Skeletal muscle satellite cell (primary cell): ENCODE results near the gene NAIF1.
"Not testable (repeated sequence)": the region's sequence is repeated elsewhere in the genome, so short reads cannot be mapped to it uniquely, and the experiment has no call there.

Experiments
- H3K27me3 ChIP-seq: 2 replicates; pipeline ENCODE4 v1.7.0; 2013; ENCODE audit warnings: low read length; ENCODE audit not compliant: control insufficient read depth, insufficient read depth
- H3K36me3 ChIP-seq: 2 replicates; pipeline ENCODE4 v1.7.0; 2013; ENCODE audit warnings: mild to moderate bottlenecking, control low read depth, low read length; ENCODE audit not compliant: insufficient read depth
- H3K4me1 ChIP-seq: 2 replicates; pipeline ENCODE4 v1.7.0; 2013; ENCODE audit warnings: low read length; ENCODE audit not compliant: control insufficient read depth, insufficient read depth
- H3K4me2 ChIP-seq: 2 replicates; pipeline ENCODE4 v1.7.0; 2013; ENCODE audit warnings: mild to moderate bottlenecking, low read length
- H3K4me3 ChIP-seq: 2 replicates; pipeline ENCODE4 v1.7.0; 2013; ENCODE audit warnings: low read length
- H3K9ac ChIP-seq: 2 replicates; pipeline ENCODE4 v1.7.0; 2013; ENCODE audit warnings: mild to moderate bottlenecking, low read depth, low read length, moderate library complexity
- H3K9me3 ChIP-seq: replicated peaks from 2 replicates; pipeline ENCODE4 v1.7.0; 2013; ENCODE audit warnings: mild to moderate bottlenecking, control low read depth, low read length

Gene NAIF1

GRCh38 chr9:128049843-128050242, 17.3 kb downstream of the NAIF1 start:
- Histone ChIP-seq H3K9ac (no peak overlapping the region), H3K9me3 (no peaks in the 10 kb centered on the region), H3K27me3 (no peaks in the 10 kb centered on the region), H3K4me1 (peaks cover 4% of the 10 kb centered on the region), H3K36me3 (no peaks in the 10 kb centered on the region), H3K4me2 (no peak overlapping the region), H3K4me3 (no peak overlapping the region)

- Histone ChIP-seq H3K9me3 (no peaks in the 10 kb centered on the region), H3K4me3 (no peak overlapping the region), H3K4me2 (no peak overlapping the region), H3K9ac (no peak overlapping the region), H3K4me1 (peaks cover 4% of the 10 kb centered on the region), H3K36me3 (no peaks in the 10 kb centered on the region), H3K27me3 (no peaks in the 10 kb centered on the region)
Measured at GRCh38 chr9:128048663-128049062, 18.5 kb downstream of the NAIF1 start.

GRCh38 chr9:128047231-128047630, 19.9 kb downstream of the NAIF1 start:
- H3K4me1 ChIP-seq = peaks cover 4% of the 10 kb centered on the region
- no peaks in the 10 kb centered on the region for H3K36me3 ChIP-seq
- H3K4me3 ChIP-seq = no peak overlapping the region
- H3K9ac ChIP-seq = no peak overlapping the region
- H3K4me2 ChIP-seq = no peak overlapping the region
- H3K27me3 ChIP-seq = peaks cover 2% of the 10 kb centered on the region
- H3K9me3 ChIP-seq = no peaks in the 10 kb centered on the region

- Histone ChIP-seq H3K9me3 (no peaks in the 10 kb centered on the region), H3K36me3 (no peaks in the 10 kb centered on the region), H3K9ac (no peak overlapping the region), H3K4me2 (no peak overlapping the region), H3K27me3 (peaks cover 4% of the 10 kb centered on the region), H3K4me3 (no peak overlapping the region), H3K4me1 (peaks cover 4% of the 10 kb centered on the region)
Measured at GRCh38 chr9:128045831-128046230, 21.3 kb downstream of the NAIF1 start.

GRCh38 chr9:128045409-128045808, 21.7 kb downstream of the NAIF1 start:
- H3K4me2 ChIP-seq, H3K9ac ChIP-seq, H3K4me3 ChIP-seq, H3K27me3 ChIP-seq, H3K4me1 ChIP-seq, H3K9me3 ChIP-seq, H3K36me3 ChIP-seq: not testable (repeated sequence)

GRCh38 chr9:128043467-128043868, 23.7 kb downstream of the NAIF1 start:
- Histone ChIP-seq H3K4me1 (no peaks in the 10 kb centered on the region), H3K36me3 (no peaks in the 10 kb centered on the region), H3K9me3 (no peaks in the 10 kb centered on the region), H3K4me3 (no peak overlapping the region), H3K9ac (no peak overlapping the region), H3K4me2 (no peak overlapping the region), H3K27me3 (peaks cover 4% of the 10 kb centered on the region)

GRCh38 chr9:128042043-128042442, 25.1 kb downstream of the NAIF1 start:
- Histone ChIP-seq H3K36me3 (no peaks in the 10 kb centered on the region), H3K27me3 (peaks cover 4% of the 10 kb centered on the region), H3K9ac (no peak overlapping the region), H3K4me3 (no peak overlapping the region), H3K4me2 (no peak overlapping the region), H3K9me3 (no peaks in the 10 kb centered on the region), H3K4me1 (no peaks in the 10 kb centered on the region)

- not testable (repeated sequence) for H3K9me3 ChIP-seq, H3K4me2 ChIP-seq, H3K4me1 ChIP-seq, H3K9ac ChIP-seq, H3K27me3 ChIP-seq, H3K36me3 ChIP-seq, H3K4me3 ChIP-seq
Measured at GRCh38 chr9:128040783-128041182, 26.3 kb downstream of the NAIF1 start.

GRCh38 chr9:128036522-128036921, 30.6 kb downstream of the NAIF1 start:
- H3K4me3 ChIP-seq, H3K4me2 ChIP-seq, H3K4me1 ChIP-seq, H3K27me3 ChIP-seq, H3K9me3 ChIP-seq, H3K9ac ChIP-seq, H3K36me3 ChIP-seq: not testable (repeated sequence)

- no peak overlapping the region for H3K9ac ChIP-seq
- no peak overlapping the region for H3K4me3 ChIP-seq
- H3K4me1 ChIP-seq = no peaks in the 10 kb centered on the region
- H3K9me3 ChIP-seq = no peaks in the 10 kb centered on the region
- H3K27me3 ChIP-seq = no peaks in the 10 kb centered on the region
- H3K36me3 ChIP-seq = no peaks in the 10 kb centered on the region
- H3K4me2 ChIP-seq = no peak overlapping the region
Measured at GRCh38 chr9:128034821-128035652, 32.1 kb downstream of the NAIF1 start.

- no peaks in the 10 kb centered on the region for H3K4me1 ChIP-seq
Measured at GRCh38 chr9:128033609-128034008, 33.5 kb downstream of the NAIF1 start.

GRCh38 chr9:128027705-128028104, 39.4 kb downstream of the NAIF1 start:
- Histone ChIP-seq H3K9me3 (no peaks in the 10 kb centered on the region), H3K4me2 (no peak overlapping the region), H3K36me3 (no peaks in the 10 kb centered on the region), H3K4me1 (peaks cover 11% of the 10 kb centered on the region), H3K9ac (no peak overlapping the region), H3K27me3 (no peaks in the 10 kb centered on the region), H3K4me3 (no peak overlapping the region)

More at GRCh38 chr9:128033609-128034008, 33.5 kb downstream of the NAIF1 start:
- no peak overlapping the region for H3K4me3 ChIP-seq
- no peaks in the 10 kb centered on the region for H3K36me3 ChIP-seq
- no peaks in the 10 kb centered on the region for H3K27me3 ChIP-seq
- no peaks in the 10 kb centered on the region for H3K9me3 ChIP-seq
- no peak overlapping the region for H3K9ac ChIP-seq
- no peak overlapping the region for H3K4me2 ChIP-seq
